HG02973 (cell line): ENCODE data around the gene KMT2C.
"Not testable (repeated sequence)": the region's sequence is repeated elsewhere in the genome, so short reads cannot be mapped to it uniquely, and the experiment has no call there.

Experiments used
- ATAC-seq: cut with Tn5 transposase; IDR thresholded peaks from one replicate; pipeline ENCODE4 v1.9.1; 2021; ENCODE audit warnings: moderate library complexity; ENCODE audit not compliant: unreplicated experiment

KMT2C gene

GRCh38 chr7:152435384-152436110 lies at the start of gene KMT2C:
Gene KMT2C (minus strand): TSS chr7:152436003. CDS start chr7:152435786, 217 bp downstream.
- peak; percentile 13 for ATAC-seq

DNA sequence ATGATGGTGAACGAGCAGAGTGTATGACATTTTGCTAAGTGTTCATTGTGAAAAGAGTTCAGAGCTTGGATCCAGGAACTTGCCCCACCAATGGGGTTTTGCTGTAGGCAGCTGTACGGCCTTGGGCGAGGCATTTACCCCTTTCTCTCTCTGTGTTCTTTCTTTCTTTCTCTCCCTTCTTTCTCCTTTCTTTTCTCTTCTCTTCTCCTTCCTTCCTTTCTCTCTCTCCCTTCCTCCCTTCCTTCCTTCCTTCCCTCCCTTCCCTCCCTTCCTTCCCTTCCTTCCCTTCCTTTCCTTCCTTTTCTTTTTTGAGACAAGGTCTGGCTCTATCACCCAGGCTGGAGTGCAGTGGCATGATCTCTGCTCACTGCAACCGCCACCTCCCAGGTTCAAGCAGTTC lies 45.3 kb upstream of the KMT2C start:
- no peak for ATAC-seq

DNA sequence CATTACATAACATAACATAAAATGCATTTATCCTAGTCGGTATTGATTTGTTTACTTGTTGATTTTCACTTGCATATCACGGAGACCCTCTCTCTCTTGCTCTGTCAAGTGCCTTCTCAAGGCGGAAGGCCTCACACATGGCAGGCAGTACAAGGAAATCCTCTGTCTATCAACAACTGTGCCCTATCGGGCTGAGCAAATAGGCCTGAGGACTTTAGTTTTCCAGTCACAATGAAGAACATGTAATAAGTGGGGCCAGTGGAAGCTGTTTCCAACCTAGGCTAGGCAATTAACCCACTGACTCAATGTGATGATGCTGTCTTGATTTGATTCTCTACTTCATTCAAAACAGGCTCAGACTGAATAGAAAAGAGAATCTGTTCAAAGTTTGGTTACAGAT lies 44.9 kb upstream of the KMT2C start:
- ATAC-seq = no peak

DNA sequence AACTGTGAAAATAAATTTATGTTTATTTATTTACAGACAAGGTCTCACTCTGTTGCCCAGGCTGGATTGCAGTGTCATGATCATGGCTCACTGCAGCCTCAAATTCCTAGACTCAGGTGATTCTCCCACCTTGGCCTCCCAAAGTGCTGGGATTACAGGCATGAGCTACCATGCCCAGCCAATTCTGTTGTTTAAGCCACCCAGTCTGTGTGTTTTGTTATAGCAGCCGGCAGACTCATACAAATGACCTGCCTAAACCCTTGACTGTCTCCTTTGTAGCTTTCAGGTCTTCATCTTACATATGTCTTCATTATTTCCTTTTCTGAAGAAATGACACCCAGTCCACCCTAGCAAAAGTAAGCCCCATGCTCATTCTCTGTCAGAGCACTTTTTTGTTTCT lies 43.8 kb upstream of the KMT2C start:
- ATAC-seq = no peak

DNA sequence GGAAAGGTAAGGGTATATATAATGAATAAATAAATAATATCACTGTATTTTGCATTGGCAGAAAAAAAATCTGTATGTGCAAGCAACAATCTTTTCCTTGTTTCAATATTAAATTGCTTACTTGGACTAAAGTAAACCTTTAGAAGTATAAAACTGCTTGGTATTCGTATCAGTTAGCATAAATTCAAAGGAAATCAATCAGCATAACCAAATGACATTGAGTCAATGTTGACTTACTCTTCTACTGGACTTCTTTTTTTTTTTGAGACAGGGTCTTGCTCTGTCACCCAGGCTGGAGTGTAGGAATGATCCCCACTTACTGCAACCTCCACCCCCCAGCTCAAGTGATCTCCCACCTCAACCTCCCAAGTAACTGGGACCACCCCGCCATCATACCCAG lies 42.3 kb upstream of the KMT2C start:
- ATAC-seq = no peak

GRCh38 chr7:152477079-152477478 lies 41.3 kb upstream of the KMT2C start:
- no peak for ATAC-seq

- ATAC-seq = no peak
These were observed 40.7 kb upstream of the KMT2C start for GRCh38 chr7:152476551-152476950.

DNA sequence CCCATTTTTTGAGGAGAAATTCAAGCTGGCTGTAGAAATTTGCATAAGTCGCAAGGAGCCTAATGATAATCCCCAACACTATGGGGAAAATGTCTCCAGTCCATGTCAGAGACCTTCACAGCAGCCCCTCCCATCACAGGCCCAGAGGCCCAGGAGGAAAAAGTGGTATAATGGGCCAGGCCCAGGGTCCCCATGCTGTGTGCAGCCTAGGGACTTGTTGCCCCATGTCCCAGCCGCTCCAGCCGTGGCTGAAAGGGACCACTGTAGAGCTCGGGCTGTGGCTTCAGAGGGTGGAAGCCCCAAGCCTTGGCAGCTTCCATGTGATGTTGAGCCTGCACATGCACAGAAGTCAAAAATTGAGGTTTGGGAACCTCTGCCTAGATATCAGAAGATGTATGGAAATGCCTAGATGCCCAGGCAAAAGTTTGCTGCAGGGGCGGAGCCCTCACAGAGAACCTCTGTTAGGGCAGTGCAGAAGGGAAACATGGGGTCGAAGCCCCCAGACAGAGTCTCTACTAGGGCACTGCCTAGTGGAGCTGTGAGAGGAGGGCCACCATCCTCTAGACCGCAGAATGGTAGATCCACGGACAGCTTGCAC lies 35.3 kb upstream of the KMT2C start:
- not testable (repeated sequence) for ATAC-seq

DNA sequence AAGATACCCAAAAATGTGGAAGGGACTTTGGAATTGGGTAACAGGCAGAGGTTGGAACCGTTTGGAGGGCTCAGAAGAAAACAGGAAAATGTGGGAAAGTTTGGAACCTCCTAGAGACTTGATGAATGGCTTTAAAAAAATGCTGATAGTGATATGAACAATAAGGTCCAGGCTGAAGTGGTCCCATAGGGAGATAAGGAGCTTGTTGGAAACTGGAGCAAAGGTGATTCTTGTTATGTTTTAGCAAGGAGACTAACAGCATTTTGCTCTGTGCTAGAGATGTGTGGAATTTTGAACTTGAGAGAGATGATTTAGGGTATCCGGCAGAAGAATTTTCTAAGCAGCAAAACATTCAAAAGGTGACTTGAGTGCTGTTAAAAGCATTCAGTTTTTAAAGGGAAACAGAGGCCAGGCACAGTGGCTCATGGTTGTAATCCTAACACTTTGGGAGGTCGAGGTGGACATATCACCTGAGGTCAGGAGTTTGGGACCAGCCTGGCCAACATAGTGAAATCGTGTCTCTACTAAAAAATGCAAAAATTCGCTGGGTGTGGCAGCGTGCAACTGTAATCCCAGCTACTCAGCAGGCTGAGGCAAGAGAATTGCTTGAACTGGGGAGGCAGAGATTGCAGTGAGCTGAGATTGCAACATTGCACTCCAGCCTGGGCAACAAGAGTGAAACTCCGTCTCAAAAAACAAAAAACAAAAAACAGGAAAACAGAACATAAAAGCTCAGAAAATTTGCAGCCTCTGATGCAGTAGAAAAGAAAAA lies 34.6 kb upstream of the KMT2C start:
- ATAC-seq = not testable (repeated sequence)

DNA sequence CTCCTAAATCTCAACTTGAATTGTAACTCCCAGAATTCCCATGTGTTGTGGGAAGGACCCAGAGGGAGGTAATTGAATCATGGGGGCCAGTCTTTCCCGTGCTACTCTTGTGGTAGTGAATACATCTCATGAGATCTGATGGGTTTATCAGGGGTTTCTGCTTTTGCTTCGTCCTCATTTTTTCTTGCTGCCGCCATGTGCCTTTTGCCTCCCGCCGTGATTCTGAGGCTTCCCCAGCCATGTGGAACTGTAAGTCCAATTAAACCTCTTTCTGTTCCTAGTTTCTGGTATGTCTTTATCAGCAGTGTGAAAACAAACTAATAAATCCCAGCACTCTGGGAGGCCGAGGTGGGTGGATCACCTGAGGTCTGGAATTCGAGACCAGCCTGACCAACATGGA lies 33.8 kb upstream of the KMT2C start:
- ATAC-seq = not testable (repeated sequence)

- no peak for ATAC-seq
These were observed 31.4 kb upstream of the KMT2C start for GRCh38 chr7:152467225-152467624.

DNA sequence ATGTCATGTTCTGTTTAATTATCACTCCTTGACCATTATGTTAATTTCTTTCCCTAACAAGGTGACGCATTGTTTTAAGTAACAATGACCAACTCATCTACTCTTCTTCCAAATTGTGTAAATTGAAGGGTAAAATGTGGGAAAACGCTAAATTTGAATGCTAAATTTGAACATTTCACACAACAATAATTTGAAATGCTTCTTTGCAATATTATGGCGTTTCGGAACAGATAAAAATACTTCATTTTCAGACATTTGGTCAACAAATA lies 29.2 kb upstream of the KMT2C start:
- no peak for ATAC-seq

GRCh38 chr7:152464312-152465118 lies 28.7 kb upstream of the KMT2C start:
- ATAC-seq = peak; percentile 29

DNA sequence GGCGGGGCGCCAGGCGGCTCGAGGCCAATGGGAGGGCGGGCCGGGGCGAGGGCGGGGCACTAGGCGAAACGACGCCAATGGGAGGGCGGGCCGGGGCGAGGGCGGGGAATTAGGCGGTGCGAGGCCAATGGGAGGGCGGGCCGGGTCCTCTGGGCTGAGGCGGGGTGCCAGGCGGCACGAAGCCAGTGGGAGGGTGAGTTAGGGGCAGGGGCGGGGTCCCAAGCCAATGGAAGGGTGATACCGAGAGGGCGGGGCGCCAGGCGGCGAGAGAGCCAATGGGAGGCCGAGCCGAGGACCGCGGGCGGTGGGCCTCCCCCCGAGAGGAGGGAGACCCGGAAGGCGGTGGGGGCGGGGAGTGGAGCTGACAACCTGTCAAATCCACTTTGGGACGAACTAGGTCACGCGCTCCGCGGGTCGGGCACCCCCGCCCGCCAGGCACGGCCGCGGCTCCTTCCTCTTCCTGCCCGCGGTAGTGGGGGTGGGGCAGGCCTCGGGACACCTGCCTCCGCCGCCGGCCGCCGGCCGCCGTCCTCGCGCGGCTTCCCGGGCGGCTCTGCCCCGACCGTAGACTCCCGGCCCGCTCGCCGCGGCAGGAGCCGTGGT lies 28.0 kb upstream of the KMT2C start:
- peak; percentile 88 for ATAC-seq

GRCh38 chr7:152462995-152463708 lies 27.3 kb upstream of the KMT2C start:
- ATAC-seq = peak; percentile 5

DNA sequence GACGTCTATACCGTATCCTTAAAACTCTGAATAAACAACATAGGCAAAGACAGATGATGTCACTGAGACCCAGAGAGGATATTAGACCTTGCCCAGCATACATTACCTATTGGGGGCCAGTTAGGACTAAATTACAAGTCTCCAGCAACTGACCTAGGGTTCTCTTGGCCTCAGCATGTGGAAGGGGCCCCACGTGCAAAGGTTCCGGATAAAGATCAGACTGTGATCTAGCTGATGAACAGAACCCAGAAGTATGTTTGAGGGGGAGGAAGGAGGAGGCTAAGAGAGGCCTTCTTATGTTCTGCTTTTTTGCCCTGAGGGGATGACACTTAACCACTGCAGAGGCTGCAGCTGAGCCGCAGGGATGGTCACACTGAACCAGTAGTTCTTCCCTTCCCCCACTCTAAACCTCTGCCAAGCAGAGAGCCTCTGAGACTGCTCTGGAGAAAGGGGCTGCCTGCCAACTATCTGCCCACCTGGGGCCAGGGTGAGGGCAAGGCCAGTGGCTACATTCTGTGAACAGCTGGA lies 24.0 kb upstream of the KMT2C start:
- ATAC-seq = no peak

- ATAC-seq = no peak
These were observed 15.6 kb upstream of the KMT2C start for GRCh38 chr7:152451356-152451755.

DNA sequence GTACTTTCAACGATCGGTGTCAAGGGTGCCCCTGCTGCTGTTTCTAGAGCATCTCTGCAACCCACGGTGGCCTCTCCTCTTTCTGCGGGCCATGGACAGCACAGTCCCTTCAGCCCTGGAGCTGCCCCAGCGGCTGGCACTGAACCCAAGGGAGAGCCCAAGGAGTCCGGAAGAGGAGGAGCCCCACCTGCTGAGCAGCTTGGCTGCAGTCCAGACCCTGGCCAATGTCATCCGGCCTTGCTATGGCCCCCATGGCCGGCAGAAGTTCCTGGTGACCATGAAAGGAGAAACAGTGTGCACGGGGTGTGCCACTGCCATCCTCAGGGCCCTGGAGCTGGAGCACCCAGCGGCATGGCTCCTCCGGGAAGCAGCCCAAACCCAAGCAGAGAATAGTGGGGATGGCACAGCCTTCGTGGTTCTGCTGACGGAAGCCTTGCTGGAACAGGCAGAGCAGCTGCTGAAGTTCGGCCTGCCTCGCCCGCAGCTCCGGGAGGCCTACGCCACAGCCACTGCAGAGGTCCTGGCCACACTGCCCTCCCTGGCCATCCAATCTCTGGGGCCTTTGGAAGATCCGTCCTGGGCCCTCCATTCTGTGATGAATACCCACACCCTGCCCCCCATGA lies 9.7 kb upstream of the KMT2C start:
- ATAC-seq = not testable (repeated sequence)

- no peak for ATAC-seq
These were observed 7.8 kb upstream of the KMT2C start for GRCh38 chr7:152443586-152443985.
